IMR-90 (cell line): Measurements from ENCODE around the gene SLC26A4. TPM values are rescaled to one million over a fixed set of nuclear protein-coding genes. Genes with fewer than 3 reads are reported as not detected.

Experiments
- ATAC-seq: fragments of 200-7000 bp; cut with Tn5 transposase; 2 replicates; pipeline ENCODE4 v1.9.1; 2020; ENCODE audit warnings: low read depth, mild to moderate bottlenecking, moderate library complexity
- BruUV-seq: library from RNA; stranded (reverse); fragments of 400-500 nt; replicated peaks from 2 replicates; lab custom pipeline; 2021; lab: Mats Ljungman, UMichigan
- CTCF ChIA-PET: fragments of 300-600 bp; formaldehyde crosslinking; extraction: SDS; loops from one replicate; lab custom pipeline; 2021; ENCODE audit warnings: antibody characterized with exemption; lab: Yijun Ruan, JAX
- POLR2A ChIA-PET: fragments of 300-600 bp; sonication (Branson Sonifier 250); formaldehyde crosslinking; loops from one replicate; lab custom pipeline; 2022; ENCODE audit warnings: antibody characterized with exemption; ENCODE audit not compliant: unreplicated experiment; lab: Charles Lee
- DNase-seq: peaks from one replicate; pipeline ENCODE4 v3.0.0; 2013
- H2AFZ ChIP-seq: replicated peaks from 2 replicates; pipeline ENCODE3; 2013; ENCODE audit warnings: low read length, mild to moderate bottlenecking; ENCODE audit not compliant: poor library complexity
- H2AK5ac ChIP-seq: 2 replicates; pipeline ENCODE4 v1.6.1; 2013; ENCODE audit warnings: low read depth, low read length, inconsistent platforms
- H2AK9ac ChIP-seq: replicated peaks from 2 replicates; pipeline ENCODE3; 2013; ENCODE audit warnings: mild to moderate bottlenecking, low read depth, low read length, moderate library complexity; ENCODE audit not compliant: poor library complexity
- H2BK120ac ChIP-seq: 2 replicates; pipeline ENCODE4 v1.6.1; 2013; ENCODE audit warnings: low read depth, low read length, inconsistent platforms
- H2BK15ac ChIP-seq: 3 replicates; pipeline ENCODE4 v1.6.1; 2013; ENCODE audit warnings: low read depth, low read length, inconsistent platforms
- H2BK20ac ChIP-seq: 2 replicates; pipeline ENCODE4 v1.6.1; 2013; ENCODE audit warnings: low read depth, mild to moderate bottlenecking, inconsistent platforms, low read length, moderate library complexity
- H2BK5ac ChIP-seq: 2 replicates; pipeline ENCODE4 v1.6.1; 2013; ENCODE audit warnings: mild to moderate bottlenecking, low read depth, low read length, inconsistent platforms; ENCODE audit not compliant: poor library complexity, severe bottlenecking
- H3K14ac ChIP-seq: replicated peaks from 2 replicates; pipeline ENCODE4 v1.6.1; 2013; ENCODE audit warnings: low read depth, low read length, inconsistent platforms
- H3K18ac ChIP-seq: 2 replicates; pipeline ENCODE4 v1.6.1; 2013; ENCODE audit warnings: low read depth, low read length, control low read depth
- H3K23ac ChIP-seq: 2 replicates; pipeline ENCODE4 v1.6.1; 2013; ENCODE audit warnings: low read depth, low read length, inconsistent platforms
- H3K27ac ChIP-seq: 2 replicates; pipeline ENCODE4 v1.5.1; 2013; ENCODE audit warnings: mild to moderate bottlenecking, control low read depth, low read length; ENCODE audit not compliant: insufficient read depth
- H3K27me3 ChIP-seq: 2 replicates; pipeline ENCODE4 v1.6.1; 2013; ENCODE audit warnings: low read length; ENCODE audit not compliant: control insufficient read depth, insufficient read depth
- H3K36me3 ChIP-seq: 2 replicates; pipeline ENCODE4 v1.6.1; 2013; ENCODE audit warnings: low read length, mixed read lengths; ENCODE audit not compliant: control insufficient read depth, insufficient read depth
- H3K4ac ChIP-seq: 2 replicates; pipeline ENCODE4 v1.6.1; 2013; ENCODE audit warnings: low read depth, low read length, inconsistent platforms
- H3K4me1 ChIP-seq: 2 replicates; pipeline ENCODE4 v1.6.1; 2013; ENCODE audit warnings: low read length, mixed read lengths; ENCODE audit not compliant: control insufficient read depth, insufficient read depth
- H3K4me2 ChIP-seq: 2 replicates; pipeline ENCODE4 v1.6.1; 2013; ENCODE audit warnings: low read depth, mild to moderate bottlenecking, control low read depth, low read length, moderate library complexity
- H3K4me3 ChIP-seq: 2 replicates; pipeline ENCODE4 v1.5.1; 2013; ENCODE audit warnings: low read depth, mild to moderate bottlenecking, control low read depth, low read length, moderate library complexity; ENCODE audit not compliant: insufficient read depth
- H3K56ac ChIP-seq: 2 replicates; pipeline ENCODE4 v1.6.1; 2013; ENCODE audit warnings: low read length, inconsistent platforms; ENCODE audit not compliant: insufficient read depth; ENCODE audit errors: extremely low read depth
- H3K79me1 ChIP-seq, 2 experiments: 2 replicates each; pipeline ENCODE4 v1.6.1; 2013; ENCODE audit warnings: low read length in 2 of 2, inconsistent platforms in 1 of 2, low read depth in 1 of 2
- H3K9ac ChIP-seq: 2 replicates; pipeline ENCODE4 v1.6.1; 2013; ENCODE audit warnings: low read depth, low read length, control low read depth
- H3K9me1 ChIP-seq: 2 replicates; pipeline ENCODE4 v1.6.1; 2013; ENCODE audit warnings: low read length, inconsistent platforms; ENCODE audit not compliant: insufficient read depth
- H3K9me3 ChIP-seq: 2 replicates; pipeline ENCODE4 v1.6.1; 2013; ENCODE audit warnings: low read length; ENCODE audit not compliant: control insufficient read depth, insufficient read depth
- H4K20me1 ChIP-seq: 2 replicates; pipeline ENCODE4 v1.6.1; 2013; ENCODE audit warnings: low read length, inconsistent platforms; ENCODE audit not compliant: insufficient read depth
- H4K5ac ChIP-seq: 2 replicates; pipeline ENCODE4 v1.6.1; 2013; ENCODE audit warnings: mild to moderate bottlenecking, low read depth, low read length, control low read depth
- H4K8ac ChIP-seq, 2 experiments: 2 replicates each; pipeline ENCODE4 v1.6.1; 2013; ENCODE audit warnings: low read depth in 2 of 2, low read length in 2 of 2, control low read depth in 1 of 2, inconsistent platforms in 1 of 2
- H4K91ac ChIP-seq: 2 replicates; pipeline ENCODE4 v1.6.1; 2013; ENCODE audit warnings: low read depth, low read length, inconsistent platforms; ENCODE audit not compliant: insufficient read depth
- RCOR1 ChIP-seq: IDR thresholded peaks from 2 replicates; pipeline ENCODE4 v1.6.1; 2012; ENCODE audit warnings: mild to moderate bottlenecking, low read length, improper control_type of control experiment; ENCODE audit not compliant: insufficient replicate concordance
- WGBS, 2 experiments: methylation state at CpG; one replicate each; pipeline versions ENCODE4 v1.1.5 to v1.1.7; 2013; ENCODE audit warnings: missing lambda C conversion rate in 2 of 2; ENCODE audit not compliant: insufficient read length in 1 of 2; ENCODE audit errors: extremely low coverage in 2 of 2; 5-methylcytosine and 5-hydroxymethylcytosine counted together
- dilution Hi-C: fragments of 300-500 bp; cut with HindIII; formaldehyde crosslinking; loops from one replicate; pipeline ENCODE4 v1.14.3; 2018; ENCODE audit warnings: low sequenced_read_pairs; ENCODE audit not compliant: unreplicated experiment
- in situ Hi-C: fragments of 300-500 bp; cut with MboI; formaldehyde crosslinking; loops from 3 replicates; pipeline ENCODE4 v1.14.3; 2019; ENCODE audit warnings: low sequenced_read_pairs, inconsistent platforms, mixed read lengths
- intact Hi-C: fragments of 100-400 bp; cut with micrococcal nuclease; formaldehyde crosslinking; loops from 2 replicates; pipeline ENCODE4 v1.10.0; 2022
- polyA plus RNA-seq, 3 experiments: library from polyadenylated mRNA; depleted of rRNA; stranded (reverse); fragments of >200 nt; gene quantifications; 2 replicates each; pipeline ENCODE4 v1.2.3, GENCODE V29; 2012; ENCODE audit warnings: low replicate concordance in 1 of 3
- total RNA-seq: library from RNA; depleted of rRNA; stranded (reverse); fragments of >200 nt; gene quantifications from 2 replicates; pipeline ENCODE4 v1.2.3, GENCODE V29; 2012

The SLC26A4 gene
- total and polyA plus RNA-seq, 2 of the 4 experiments (the other 2 are of a cell fraction): 0.09 to 1.1 TPM

- no peak overlapping the region; the same call in 2 of the 3 replicates for H2BK15ac ChIP-seq
- H3K9me3 ChIP-seq: no peaks in the 10 kb centered on the region
- H2BK5ac ChIP-seq: no peak overlapping the region
- dilution Hi-C loops (no loop called here), in situ Hi-C loops (no loop called here), intact Hi-C loops (no loop called here)
- H2AK9ac ChIP-seq: no peak overlapping the region
- H3K79me1 ChIP-seq: no peaks in the 10 kb centered on the region
- no peak overlapping the region for H3K27ac ChIP-seq
- no peak overlapping the region; the same call in 1 of the 2 replicates for H3K4ac ChIP-seq
- no peak for TF ChIP-seq RCOR1
- no peak overlapping the region for H3K14ac ChIP-seq
- no peak overlapping the region for H3K4me3 ChIP-seq
- H4K5ac ChIP-seq: no peak overlapping the region
- 100% methylated on average over 1 of the region's 4 CpGs; no CpG with 5 or more reads in 1 of the 2 experiments for WGBS, 2 experiments
- peak overlapping the region; percentile 88; the same call in 1 of the 2 replicates for H3K18ac ChIP-seq
- ATAC-seq (no peak), DNase-seq (no peak)
- H2AFZ ChIP-seq: no peak overlapping the region
- H3K23ac ChIP-seq: no peak overlapping the region
- CTCF ChIA-PET: interaction anchor here (1.0 kb wide), 2 partner anchors 13 to 181 kb away, joined by 3 read pairs; no protein-coding TSS in a partner anchor
- no TSS peak for BruUV-seq
- H3K56ac ChIP-seq: no peak overlapping the region
- POLR2A ChIA-PET: no interaction called here
- H3K4me2 ChIP-seq: no peak overlapping the region; the same call in 1 of the 2 replicates
- no peak overlapping the region for H2BK20ac ChIP-seq
- H3K4me1 ChIP-seq: peaks cover 17% of the 10 kb centered on the region
- no peak overlapping the region; a peak in 2 of 4 replicates for H4K8ac ChIP-seq
- H3K27me3 ChIP-seq: no peaks in the 10 kb centered on the region
- H4K20me1 ChIP-seq: no peaks in the 10 kb centered on the region
- no peak overlapping the region for H2BK120ac ChIP-seq
- H4K91ac ChIP-seq: no peak overlapping the region
- no peaks in the 10 kb centered on the region for H3K36me3 ChIP-seq
- no peak overlapping the region for H3K9ac ChIP-seq
- no peak overlapping the region for H2AK5ac ChIP-seq
- peaks cover 10% of the 10 kb centered on the region; the same call in 1 of the 2 replicates for H3K9me1 ChIP-seq
Measured at GRCh38 chr7:107693396-107693795, 32.8 kb downstream of the SLC26A4 start.
